Neutrophil (primary cell): Measurements from ENCODE around the gene BRK1.

Experiments
- H3K27ac ChIP-seq: fragments of 200-600 bp; sonication (generic); 2 replicates; pipeline ENCODE4 v1.5.1; 2016; ENCODE audit warnings: mild to moderate bottlenecking, moderate library complexity
- H3K27me3 ChIP-seq: fragments of 200-600 bp; sonication (generic); 2 replicates; pipeline ENCODE4 v1.6.0; 2016; ENCODE audit warnings: mild to moderate bottlenecking
- H3K36me3 ChIP-seq: fragments of 200-600 bp; sonication (generic); 2 replicates; pipeline ENCODE4 v1.5.1; 2017
- H3K4me1 ChIP-seq, 2 experiments: fragments of 200-600 bp in 1 of 2; sonication (generic) in 1 of 2; 1 replicate in 1 of 2; 2 replicates in 1 of 2; pipeline versions ENCODE4 v1.5.1 to v1.6.1; 2013 to 2016; ENCODE audit warnings: low read depth in 1 of 2, low read length in 1 of 2, mild to moderate bottlenecking in 1 of 2, moderate library complexity in 1 of 2; ENCODE audit not compliant: control insufficient read depth in 1 of 2, insufficient read depth in 1 of 2
- H3K4me3 ChIP-seq, 2 experiments: fragments of 200-600 bp in 1 of 2; sonication (generic) in 1 of 2; 1 replicate in 1 of 2; 2 replicates in 1 of 2; pipeline ENCODE4 v1.5.1; 2013 to 2016; ENCODE audit warnings: low read depth in 1 of 2, low read length in 1 of 2, mild to moderate bottlenecking in 1 of 2, moderate library complexity in 1 of 2
- H3K9me3 ChIP-seq: fragments of 200-600 bp; sonication (generic); 2 replicates; pipeline ENCODE4 v1.5.1; 2016
- CTCF ChIP-seq: fragments of 200-600 bp; sonication (generic); IDR thresholded peaks from 2 replicates; pipeline ENCODE4 v1.5.1; 2016; ENCODE audit warnings: antibody characterized with exemption

The BRK1 gene

GRCh38 chr3:10149226-10149625, 33.8 kb downstream of the BRK1 start:
- Histone ChIP-seq H3K36me3 (peaks cover 59% of the 10 kb centered on the region), H3K4me3 (no peak overlapping the region), H3K27me3 (no peaks in the 10 kb centered on the region), H3K9me3 (no peaks in the 10 kb centered on the region), H3K27ac (peak overlapping the region; percentile 76), H3K4me1 (peaks cover 10 to 25% of the 10 kb centered on the region in 2 experiments)
- no peak for TF ChIP-seq CTCF

- Histone ChIP-seq H3K27me3 (no peaks in the 10 kb centered on the region), H3K4me1 (peaks cover 7 to 15% of the 10 kb centered on the region in 2 experiments), H3K9me3 (no peaks in the 10 kb centered on the region), H3K4me3 (no peak overlapping the region), H3K27ac (no peak overlapping the region), H3K36me3 (peaks cover 72% of the 10 kb centered on the region)
- TF ChIP-seq CTCF = no peak
Measured at GRCh38 chr3:10150987-10151386, 35.5 kb downstream of the BRK1 start.

GRCh38 chr3:10154335-10155122, 39.1 kb downstream of the BRK1 start:
- Histone ChIP-seq H3K9me3 (no peaks in the 10 kb centered on the region), H3K27me3 (no peaks in the 10 kb centered on the region), H3K27ac (no peak overlapping the region), H3K36me3 (peaks cover 56% of the 10 kb centered on the region), H3K4me3 (no peak overlapping the region), H3K4me1 (peaks cover 2 to 5% of the 10 kb centered on the region in 2 experiments)
- no peak for TF ChIP-seq CTCF

GRCh38 chr3:10155123-10155472, 39.6 kb downstream of the BRK1 start:
- Histone ChIP-seq H3K9me3 (no peaks in the 10 kb centered on the region), H3K4me3 (no peak overlapping the region), H3K4me1 (no peaks in the 10 kb centered on the region), H3K27ac (no peak overlapping the region), H3K36me3 (peaks cover 51% of the 10 kb centered on the region), H3K27me3 (no peaks in the 10 kb centered on the region)
- no peak for TF ChIP-seq CTCF

- no peaks in the 10 kb centered on the region for H3K27me3 ChIP-seq
- no peak overlapping the region for H3K4me3 ChIP-seq
- peaks cover 2 to 5% of the 10 kb centered on the region in 2 experiments for H3K4me1 ChIP-seq
- no peak overlapping the region for H3K27ac ChIP-seq
- H3K36me3 ChIP-seq = peaks cover 45% of the 10 kb centered on the region
- H3K9me3 ChIP-seq = no peaks in the 10 kb centered on the region
- no peak for TF ChIP-seq CTCF
Measured at GRCh38 chr3:10155658-10156057, 40.2 kb downstream of the BRK1 start.
